Common myeloid progenitor, CD34-positive (primary cell): ENCODE data around the gene THOC7.

Source experiments
- CTCF ChIA-PET: fragments of 350-600 bp; sonication (Branson Sonifier 250); formaldehyde crosslinking; loops from one replicate; lab custom pipeline; 2021; ENCODE audit warnings: antibody characterized with exemption; lab: Charles Lee
- POLR2A ChIA-PET: fragments of 350-600 bp; sonication (Branson Sonifier 250); formaldehyde crosslinking; loops from one replicate; lab custom pipeline; 2021; ENCODE audit warnings: antibody characterized with exemption; lab: Charles Lee
- DNase-seq, 3 donors: peaks; one replicate each; pipeline versions ENCODE4 v3.0.0 to v3.0.0-alpha.2; 2013
- H3K27ac ChIP-seq, 2 experiments: 1 replicate in 1 of 2; 2 replicates in 1 of 2; pipeline ENCODE4 v1.7.0; 2013; ENCODE audit warnings: inconsistent platforms in 2 of 2, low read length in 2 of 2, mild to moderate bottlenecking in 2 of 2, low read depth in 1 of 2, moderate library complexity in 1 of 2; ENCODE audit not compliant: severe bottlenecking in 2 of 2, insufficient read depth in 1 of 2, poor library complexity in 1 of 2
- H3K27me3 ChIP-seq, 5 experiments: replicated peaks in 2 of 5; 1 replicate in 3 of 5; 2 replicates in 2 of 5; pipeline versions ENCODE4 v1.6.1 to v1.7.0; 2013; ENCODE audit warnings: low read length in 4 of 5, mild to moderate bottlenecking in 2 of 5, moderate library complexity in 2 of 5, inconsistent platforms in 1 of 5; ENCODE audit not compliant: insufficient read depth in 5 of 5, control insufficient read depth in 4 of 5
- H3K36me3 ChIP-seq, 4 experiments: 1 replicate in 2 of 4; 2 replicates in 2 of 4; pipeline versions ENCODE4 v1.6.1 to v1.7.0; 2013; ENCODE audit warnings: low read length in 3 of 4, control low read depth in 1 of 4, mild to moderate bottlenecking in 1 of 4; ENCODE audit not compliant: control insufficient read depth in 4 of 4, insufficient read depth in 4 of 4
- H3K4me1 ChIP-seq, 4 experiments: 1 replicate in 3 of 4; 2 replicates in 1 of 4; pipeline versions ENCODE4 v1.6.1 to v1.7.1; 2013; ENCODE audit warnings: low read length in 3 of 4, mild to moderate bottlenecking in 3 of 4, control low read depth in 1 of 4, inconsistent platforms in 1 of 4, moderate library complexity in 1 of 4; ENCODE audit not compliant: control insufficient read depth in 4 of 4, insufficient read depth in 4 of 4; ENCODE audit errors: control extremely low read depth in 1 of 4
- H3K4me3 ChIP-seq, 7 experiments: 1 replicate in 4 of 7; 2 replicates in 3 of 7; pipeline versions ENCODE4 v1.5.1 to v1.7.0; 2013; ENCODE audit warnings: mild to moderate bottlenecking in 7 of 7, low read length in 6 of 7, moderate library complexity in 6 of 7, inconsistent platforms in 2 of 7, low read depth in 2 of 7, control low read depth in 1 of 7; ENCODE audit not compliant: insufficient read depth in 4 of 7, control insufficient read depth in 1 of 7; ENCODE audit errors: extremely low read depth in 1 of 7
- H3K9me3 ChIP-seq, 5 experiments: 1 replicate in 4 of 5; 2 replicates in 1 of 5; pipeline versions ENCODE4 v1.6.1 to v1.7.1; 2013; ENCODE audit warnings: low read length in 4 of 5, mild to moderate bottlenecking in 2 of 5, inconsistent platforms in 1 of 5, low read depth in 1 of 5, moderate library complexity in 1 of 5; ENCODE audit not compliant: control insufficient read depth in 4 of 5, insufficient read depth in 2 of 5; ENCODE audit errors: control extremely low read depth in 1 of 5
- WGBS: methylation state at CpG from one replicate; pipeline ENCODE4 v1.1.5; 2013; ENCODE audit not compliant: insufficient coverage; 5-methylcytosine and 5-hydroxymethylcytosine counted together

Gene THOC7

GRCh38 chr3:63862804-63863149 is 828 bp downstream of the THOC7 start:
- ChIA-PET CTCF (no interaction called here), POLR2A (no interaction called here)
- Histone ChIP-seq H3K27ac (peak overlapping the region; percentile 81 to 93), H3K4me3 (peak overlapping the region; percentile 76 to 95 (median 83)), H3K36me3 (peaks cover 0 to 5% (median 1%) of the 10 kb centered on the region in 4 experiments), H3K27me3 (no peaks in the 10 kb centered on the region), H3K9me3 (no peaks in the 10 kb centered on the region), H3K4me1 (peaks cover 3 to 25% (median 18%) of the 10 kb centered on the region in 4 experiments)
- no peak for DNase-seq
- WGBS, result 29% methylated on average over 5 of the region's 5 CpGs

GRCh38 chr3:63861306-63861705 is 2.3 kb downstream of the THOC7 start:
- Histone ChIP-seq H3K4me1 (peaks cover 3 to 25% (median 18%) of the 10 kb centered on the region in 4 experiments), H3K27me3 (no peaks in the 10 kb centered on the region), H3K4me3 (no peak overlapping the region), H3K9me3 (no peaks in the 10 kb centered on the region), H3K27ac (no peak overlapping the region), H3K36me3 (peaks cover 0 to 2% (median 0%) of the 10 kb centered on the region in 4 experiments)
- WGBS, result 94% methylated on average over 2 of the region's 5 CpGs
- no peak for DNase-seq
- CTCF ChIA-PET, result interaction anchor here (0.7 kb wide), 1 partner anchor 18 kb away, joined by 3 read pairs; no protein-coding TSS in a partner anchor
- POLR2A ChIA-PET, result no interaction called here

GRCh38 chr3:63860776-63861175 is 2.8 kb downstream of the THOC7 start:
- no peaks in the 10 kb centered on the region for H3K9me3 ChIP-seq
- no peak for DNase-seq
- POLR2A ChIA-PET, result no interaction called here
- no peak overlapping the region for H3K4me3 ChIP-seq
- H3K4me1 ChIP-seq, result peaks cover 3 to 26% (median 18%) of the 10 kb centered on the region in 4 experiments
- H3K27me3 ChIP-seq, result no peaks in the 10 kb centered on the region
- H3K36me3 ChIP-seq, result no peaks in the 10 kb centered on the region
- H3K27ac ChIP-seq, result no peak overlapping the region
- no CpG with 5 or more reads among the region's 3 CpGs for WGBS
- CTCF ChIA-PET, result interaction anchor here (0.7 kb wide), 1 partner anchor 18 kb away, joined by 3 read pairs; no protein-coding TSS in a partner anchor

DNA sequence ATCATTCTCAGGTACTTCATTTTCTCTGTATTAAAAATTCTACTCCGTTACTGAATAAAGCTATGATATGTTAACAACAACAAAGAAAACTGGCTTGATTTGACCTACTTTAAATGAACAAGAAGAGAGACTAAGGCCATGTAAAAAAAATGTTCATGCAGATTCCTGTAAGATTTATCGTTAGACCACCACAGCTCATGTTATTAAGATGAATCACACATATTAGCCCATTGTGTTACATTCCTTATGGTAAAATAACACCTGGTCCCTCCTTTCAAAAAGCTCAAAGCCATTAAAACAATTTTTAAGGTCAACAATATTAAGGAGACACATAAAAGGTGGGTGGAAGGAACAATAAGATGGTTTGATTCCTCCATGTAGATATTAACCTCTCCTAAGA is 6.3 kb downstream of the THOC7 start:
- H3K4me3 ChIP-seq, result no peak overlapping the region
- peaks cover 0 to 18% (median 5%) of the 10 kb centered on the region in 4 experiments for H3K4me1 ChIP-seq
- CTCF ChIA-PET, result no interaction called here
- no peaks in the 10 kb centered on the region for H3K27me3 ChIP-seq
- H3K9me3 ChIP-seq, result no peaks in the 10 kb centered on the region
- POLR2A ChIA-PET, result no interaction called here
- peaks cover 0 to 7% (median under 1%) of the 10 kb centered on the region in 4 experiments for H3K36me3 ChIP-seq
- WGBS, result no CpG with 5 or more reads among the region's 2 CpGs
- no peak overlapping the region for H3K27ac ChIP-seq
- no peak for DNase-seq

DNA sequence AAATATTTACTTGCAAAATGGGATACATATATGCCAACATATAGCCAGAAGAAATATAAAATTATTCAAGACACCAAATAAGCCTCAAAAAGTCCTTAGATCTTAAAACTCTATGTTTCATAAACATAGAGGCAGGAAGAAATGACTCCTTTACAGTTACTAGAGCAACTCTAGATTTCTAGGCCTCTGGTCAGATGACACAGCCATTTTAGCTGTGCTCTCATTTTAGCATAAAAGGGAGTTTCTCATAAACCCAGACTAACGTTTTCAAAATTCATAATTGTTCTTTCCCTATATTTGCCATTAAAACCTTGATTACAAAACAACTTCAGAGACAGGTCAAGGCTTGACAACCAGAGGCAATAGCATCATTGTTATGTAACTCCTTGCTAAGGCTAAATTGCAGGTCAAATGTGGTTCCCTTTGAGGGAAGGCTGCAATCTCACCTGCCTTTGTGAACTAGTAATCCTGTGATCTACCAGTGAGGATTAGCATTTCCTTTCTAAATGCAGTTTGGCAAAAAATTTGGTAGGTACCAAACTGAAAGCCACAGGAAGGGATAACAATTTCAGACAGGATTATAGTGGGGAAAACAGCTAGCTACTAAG is 8.2 kb downstream of the THOC7 start:
- CTCF ChIA-PET, result no interaction called here

DNA sequence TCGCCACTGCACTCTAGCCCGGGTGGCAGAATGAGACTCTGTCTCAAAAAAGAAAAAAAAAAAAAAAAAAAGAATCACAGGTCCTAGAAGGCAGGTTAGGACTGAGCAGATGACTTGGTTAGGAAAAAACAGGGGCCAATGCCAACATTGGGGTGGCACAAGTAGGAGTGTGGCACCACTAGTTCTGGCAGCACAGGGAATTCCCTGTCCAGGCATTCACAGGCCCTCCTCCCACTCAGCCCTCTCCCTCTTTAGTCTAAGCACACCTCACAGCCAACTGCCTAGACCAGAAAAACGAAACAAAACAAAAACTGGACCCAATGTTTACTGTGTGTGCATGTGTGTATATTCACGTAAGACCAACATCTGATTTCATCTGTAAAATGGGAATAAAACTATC is 10.5 kb downstream of the THOC7 start:
- Histone ChIP-seq H3K4me3 (no peak overlapping the region), H3K27ac (no peak overlapping the region), H3K4me1 (peaks cover 0 to 5% (median 1%) of the 10 kb centered on the region in 4 experiments), H3K9me3 (no peaks in the 10 kb centered on the region), H3K36me3 (peaks cover 0 to 14% (median under 1%) of the 10 kb centered on the region in 4 experiments), H3K27me3 (no peaks in the 10 kb centered on the region)
- no peak for DNase-seq
- POLR2A ChIA-PET, result no interaction called here
- CTCF ChIA-PET, result interaction anchor here (0.7 kb wide), 1 partner anchor 83 kb away, joined by 3 read pairs; no protein-coding TSS in a partner anchor
- 100% methylated on average over 2 of the region's 4 CpGs for WGBS

More for the DNA sequence above, 8.2 kb downstream of the THOC7 start:
- Histone ChIP-seq H3K4me1 (peaks cover 0 to 5% (median 2%) of the 10 kb centered on the region in 4 experiments), H3K9me3 (no peaks in the 10 kb centered on the region), H3K27ac (peak overlapping the region in 1 of 2 experiments; percentile 27), H3K27me3 (no peaks in the 10 kb centered on the region), H3K36me3 (peaks cover 0 to 14% (median under 1%) of the 10 kb centered on the region in 4 experiments), H3K4me3 (no peak overlapping the region)
- 83% methylated on average over 1 of the region's 1 CpG for WGBS
- peak in 1 of 3 donors; percentile 8 for DNase-seq
- POLR2A ChIA-PET, result no interaction called here

GRCh38 chr3:63851287-63851686 is 12.3 kb downstream of the THOC7 start:
- no peak overlapping the region for H3K27ac ChIP-seq
- WGBS, result 100% methylated on average over 2 of the region's 3 CpGs
- H3K4me3 ChIP-seq, result no peak overlapping the region
- H3K27me3 ChIP-seq, result no peaks in the 10 kb centered on the region
- POLR2A ChIA-PET, result no interaction called here
- H3K4me1 ChIP-seq, result peaks cover 0 to 5% (median 1%) of the 10 kb centered on the region in 4 experiments
- CTCF ChIA-PET, result interaction anchor here (0.9 kb wide), 1 partner anchor 11 kb away, joined by 4 read pairs; no protein-coding TSS in a partner anchor
- H3K36me3 ChIP-seq, result peaks cover 0 to 14% (median under 1%) of the 10 kb centered on the region in 4 experiments
- DNase-seq, result no peak
- no peaks in the 10 kb centered on the region for H3K9me3 ChIP-seq
